T-helper 2 cell treated with Interferon-gamma antibody and Interleukin-4, amounts not matched to agents 100 ng/mL and 5 ng/mL, for 36 hours (primary cell): ENCODE results near the gene CISD1. TPM values are rescaled to one million over a fixed set of nuclear protein-coding genes. Genes with fewer than 3 reads are reported as not detected.

Source experiments
- intact Hi-C: fragments of 100-400 bp; cut with micrococcal nuclease; formaldehyde crosslinking; loops from one replicate; pipeline ENCODE4 v1.15.1; 2023
- total RNA-seq: library from RNA; stranded (reverse); gene quantifications from 2 replicates; pipeline ENCODE4 v1.2.3, GENCODE V29; 2022

CISD1 gene
- total RNA-seq, 1 donor from 2014 or later = 33.5 TPM

- intact Hi-C loops = no loop called here
These were observed 35.2 kb downstream of the CISD1 start for GRCh38 chr10:58304099-58304633.

GRCh38 chr10:58305821-58306220 is 36.9 kb downstream of the CISD1 start:
- intact Hi-C loops = no loop called here

- intact Hi-C loops = no loop called here
These were observed 38.7 kb downstream of the CISD1 start for GRCh38 chr10:58307676-58308075.

- intact Hi-C loops = no loop called here
These were observed 42.1 kb downstream of the CISD1 start for GRCh38 chr10:58311026-58311425.

GRCh38 chr10:58316874-58317273 is 47.9 kb downstream of the CISD1 start:
- intact Hi-C loops = loop anchor here (5.0 kb wide), 1 partner anchor 925 kb away; no protein-coding TSS in a partner anchor

GRCh38 chr10:58318346-58318745 is 49.4 kb downstream of the CISD1 start:
- intact Hi-C loops = loop anchor here (5.0 kb wide), 1 partner anchor 924 kb away; no protein-coding TSS in a partner anchor

- intact Hi-C loops = loop anchor here (5.0 kb wide), 1 partner anchor 923 kb away; no protein-coding TSS in a partner anchor
These were observed 50.6 kb downstream of the CISD1 start for GRCh38 chr10:58319599-58319998.

GRCh38 chr10:58320351-58321049 is 51.5 kb downstream of the CISD1 start:
- intact Hi-C loops = no loop called here

GRCh38 chr10:58322072-58322834 is 53.3 kb downstream of the CISD1 start:
- intact Hi-C loops = no loop called here

- intact Hi-C loops = no loop called here
These were observed 53.9 kb downstream of the CISD1 start for GRCh38 chr10:58322835-58323209.

- intact Hi-C loops = no loop called here
These were observed 58.0 kb downstream of the CISD1 start for GRCh38 chr10:58326967-58327381.

GRCh38 chr10:58328233-58328632 is 59.3 kb downstream of the CISD1 start:
- intact Hi-C loops = no loop called here

GRCh38 chr10:58330431-58330830 is 61.5 kb downstream of the CISD1 start:
- intact Hi-C loops = loop anchor here (5.0 kb wide), 1 partner anchor 33 kb away; no protein-coding TSS in a partner anchor

- intact Hi-C loops = loop anchor here (5.0 kb wide), 1 partner anchor 34 kb away; no protein-coding TSS in a partner anchor
These were observed 62.7 kb downstream of the CISD1 start for GRCh38 chr10:58331646-58332045.

- intact Hi-C loops = loop anchor here (1.0 to 5.0 kb wide), 4 partner anchors 38 to 66 kb away; partner anchors contain the start of genes CISD1 and TFAM
These were observed 65.9 kb downstream of the CISD1 start, which contains the start of gene UBE2D1 for GRCh38 chr10:58334817-58335305. TSS of gene UBE2D1 (plus strand) at chr10:58335006. CDS start at chr10:58335202, 196 bp downstream.

- intact Hi-C loops = loop anchor here (2.0 kb wide), 1 partner anchor 53 kb away; no protein-coding TSS in a partner anchor
These were observed 66.5 kb downstream of the CISD1 start for GRCh38 chr10:58335306-58336005.

GRCh38 chr10:58336242-58336641 is 67.3 kb downstream of the CISD1 start:
- intact Hi-C loops = no loop called here
